ENCODE measurements around the gene CWF19L1. TPM values are rescaled to one million over a fixed set of nuclear protein-coding genes. Genes with fewer than 3 reads are reported as not detected.
A peak's percentile ranks its signal among the peaks of the same experiment; 100 is the strongest.

The CWF19L1 gene
- total and polyA plus RNA-seq, 2 of the 13 experiments (the other 11 are each of a cell fraction or from before 2014, with no cell fraction given), result 13.6 to 42.1 TPM

DNA sequence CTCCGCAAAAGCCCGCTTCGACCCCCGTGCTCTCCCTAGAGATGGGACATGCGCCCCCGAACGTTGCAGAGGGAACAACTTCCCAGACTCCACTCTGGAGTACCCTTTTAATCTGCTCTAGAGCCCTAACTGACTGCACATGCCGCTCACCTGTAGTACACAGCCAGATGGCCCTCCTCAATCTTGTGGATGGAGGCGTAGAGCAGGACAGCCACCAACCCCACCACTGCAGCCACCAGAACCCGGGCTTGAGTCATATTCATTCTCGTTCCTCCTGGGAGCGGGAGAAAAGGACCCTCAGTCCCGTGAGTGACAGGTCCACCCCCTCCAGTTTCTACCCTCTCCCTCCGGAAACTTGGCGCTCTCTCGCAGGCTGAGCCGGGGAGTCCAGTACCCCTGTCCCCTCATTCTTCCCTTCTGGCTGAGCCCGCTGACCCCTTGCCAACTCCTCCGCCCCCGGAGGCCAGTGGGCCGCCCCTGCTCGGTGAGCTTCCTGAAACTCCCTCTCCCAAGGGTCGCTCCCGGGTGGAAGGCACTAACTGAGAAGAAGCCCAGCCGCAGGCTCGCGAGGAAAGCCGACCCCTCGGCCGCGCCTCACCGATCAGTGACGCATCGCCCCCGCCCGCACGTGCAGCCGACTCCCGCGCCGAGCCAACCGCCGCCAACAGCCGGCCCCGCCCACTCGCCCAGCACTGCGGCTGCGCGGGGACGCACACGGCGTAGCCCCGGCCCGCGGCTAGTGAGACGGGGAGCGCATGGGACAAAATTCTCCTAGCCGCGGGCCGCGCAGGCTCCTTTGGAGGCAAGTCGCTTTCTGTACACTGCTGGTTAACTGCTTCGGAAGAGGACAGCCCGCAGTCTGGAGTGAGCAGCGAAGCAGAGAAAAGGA is 81.8 kb downstream of the CWF19L1 start, which contains the start of gene ERLIN1 (continued):
- TF ChIP-seq ZHX2 (IDR thresholded peaks at IDR 0.05; ENCODE audit: low read depth) (peak; percentile 44; the same call in 1 of the 2 replicates), ZHX2 (CRISPR knock-in tag; IDR thresholded peaks at IDR 0.05; ENCODE audit: borderline replicate concordance) (peak; percentile 76; the same call in 1 of the 2 replicates), SNAI1 (CRISPR knock-in tag; IDR thresholded peaks at IDR 0.05; ENCODE audit: borderline replicate concordance) (0 out of 2 replicates have a peak, but pooled peaks have one; percentile 50), SRSF4 (IDR thresholded peaks at IDR 0.05; ENCODE audit: low read depth, low read length, poor library complexity, severe bottlenecking) (no peak), MYC (CRISPR knock-in tag; IDR thresholded peaks at IDR 0.05; ENCODE audit: borderline replicate concordance) (peak; percentile 95), ZNF33B (CRISPR knock-in tag; IDR thresholded peaks at IDR 0.05) (no peak; the same call in 1 of the 2 replicates), PHF5A (CRISPR knock-in tag; IDR thresholded peaks at IDR 0.05; ENCODE audit: low read depth, unreplicated experiment) (peak; percentile 77), ZNF597 (CRISPR knock-in tag; IDR thresholded peaks at IDR 0.05) (no peak), MXD4 (CRISPR knock-in tag; IDR thresholded peaks at IDR 0.05) (peak; percentile 91), ZNF776 (CRISPR knock-in tag; IDR thresholded peaks at IDR 0.05) (peak; percentile 73; the same call in 1 of the 2 replicates), PCBP2 (optimal IDR thresholded peaks at IDR 0.05; ENCODE audit: low read depth, low read length, poor library complexity, severe bottlenecking) (no peak), ZNF382 (CRISPR knock-in tag; IDR thresholded peaks at IDR 0.05; ENCODE audit: borderline replicate concordance) (no peak), JUND (CRISPR knock-in tag; IDR thresholded peaks at IDR 0.05) (peak; percentile 64)
- TF ChIP-seq, protein P1, sequence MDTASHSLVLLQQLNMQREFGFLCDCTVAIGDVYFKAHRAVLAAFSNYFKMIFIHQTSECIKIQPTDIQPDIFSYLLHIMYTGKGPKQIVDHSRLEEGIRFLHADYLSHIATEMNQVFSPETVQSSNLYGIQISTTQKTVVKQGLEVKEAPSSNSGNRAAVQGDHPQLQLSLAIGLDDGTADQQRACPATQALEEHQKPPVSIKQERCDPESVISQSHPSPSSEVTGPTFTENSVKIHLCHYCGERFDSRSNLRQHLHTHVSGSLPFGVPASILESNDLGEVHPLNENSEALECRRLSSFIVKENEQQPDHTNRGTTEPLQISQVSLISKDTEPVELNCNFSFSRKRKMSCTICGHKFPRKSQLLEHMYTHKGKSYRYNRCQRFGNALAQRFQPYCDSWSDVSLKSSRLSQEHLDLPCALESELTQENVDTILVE (CRISPR knock-in tag; IDR thresholded peaks at IDR 0.05), result no peak; the same call in none of the 2 replicates
- TF ChIP-seq, protein P2, sequence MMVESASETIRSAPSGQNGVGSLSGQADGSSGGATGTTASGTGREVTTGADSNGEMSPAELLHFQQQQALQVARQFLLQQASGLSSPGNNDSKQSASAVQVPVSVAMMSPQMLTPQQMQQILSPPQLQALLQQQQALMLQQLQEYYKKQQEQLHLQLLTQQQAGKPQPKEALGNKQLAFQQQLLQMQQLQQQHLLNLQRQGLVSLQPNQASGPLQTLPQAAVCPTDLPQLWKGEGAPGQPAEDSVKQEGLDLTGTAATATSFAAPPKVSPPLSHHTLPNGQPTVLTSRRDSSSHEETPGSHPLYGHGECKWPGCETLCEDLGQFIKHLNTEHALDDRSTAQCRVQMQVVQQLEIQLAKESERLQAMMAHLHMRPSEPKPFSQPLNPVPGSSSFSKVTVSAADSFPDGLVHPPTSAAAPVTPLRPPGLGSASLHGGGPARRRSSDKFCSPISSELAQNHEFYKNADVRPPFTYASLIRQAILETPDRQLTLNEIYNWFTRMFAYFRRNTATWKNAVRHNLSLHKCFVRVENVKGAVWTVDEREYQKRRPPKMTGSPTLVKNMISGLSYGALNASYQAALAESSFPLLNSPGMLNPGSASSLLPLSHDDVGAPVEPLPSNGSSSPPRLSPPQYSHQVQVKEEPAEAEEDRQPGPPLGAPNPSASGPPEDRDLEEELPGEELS (CRISPR knock-in tag; IDR thresholded peaks at IDR 0.05), result peak; percentile 63; the same call in 1 of the 2 replicates
- TF ChIP-seq, protein P3, sequence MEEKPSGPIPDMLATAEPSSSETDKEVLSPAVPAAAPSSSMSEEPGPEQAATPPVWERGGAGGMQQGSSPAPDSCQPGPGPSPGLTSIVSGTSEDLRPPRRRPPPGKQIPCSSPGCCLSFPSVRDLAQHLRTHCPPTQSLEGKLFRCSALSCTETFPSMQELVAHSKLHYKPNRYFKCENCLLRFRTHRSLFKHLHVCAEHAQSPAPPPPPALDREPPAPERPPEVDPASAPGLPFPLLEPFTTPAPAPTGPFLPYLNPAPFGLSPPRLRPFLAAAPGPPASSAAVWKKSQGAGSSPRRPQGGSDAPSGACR (CRISPR knock-in tag; IDR thresholded peaks at IDR 0.05), result no peak

All from HepG2 (cell line).